ENCODE results near the gene CYP24A1.

DNA sequence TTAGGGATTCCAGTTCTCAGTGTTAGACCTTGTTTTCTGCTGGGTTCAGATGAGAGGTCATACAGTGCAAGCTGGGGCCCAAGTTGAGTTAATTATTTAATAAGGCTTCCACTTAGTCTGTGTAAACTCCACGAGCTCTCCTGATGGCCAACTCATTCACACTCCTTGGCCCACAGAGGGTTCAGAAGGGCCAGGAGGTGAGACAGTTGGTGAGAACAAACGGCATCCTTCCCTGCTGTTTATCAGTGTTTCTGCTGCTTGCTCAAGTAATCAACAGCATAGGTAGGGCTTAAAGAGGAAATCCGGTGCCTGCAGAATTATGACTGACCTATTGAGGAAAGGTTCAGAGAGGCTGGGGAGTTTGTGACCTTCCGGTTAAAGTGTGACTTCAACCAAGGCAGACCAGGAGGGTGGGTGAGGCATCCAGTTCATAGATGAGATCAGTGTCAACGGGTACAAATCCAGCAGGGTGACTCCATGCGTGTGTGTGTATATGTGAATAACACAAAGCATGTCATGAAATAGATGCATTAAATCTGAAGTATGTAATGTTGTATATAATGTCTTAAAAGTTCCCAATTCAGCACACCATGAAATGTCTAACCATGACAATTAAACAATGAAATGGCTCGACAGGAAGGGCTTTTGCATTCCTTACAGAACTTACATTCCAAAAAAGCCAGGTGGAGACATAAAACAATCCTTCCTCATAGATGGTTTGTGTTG is 66.0 kb downstream of the CYP24A1 start:
- TF ChIP-seq POLR2A (IDR thresholded peaks at IDR 0.05; ENCODE audit: low read depth, low read length) (no peak), TAF1 (IDR thresholded peaks at IDR 0.05; ENCODE audit: borderline replicate concordance, low read depth, low read length) (no peak), POLR2AphosphoS5 (IDR thresholded peaks at IDR 0.05; ENCODE audit: low read depth, low read length) (no peak)

Measured in GM12892 (cell line).